PC-3 (cell line): ENCODE results near the gene SLC38A3.

Source experiments
- EZH2 ChIP-seq: fragments of 300-600 bp; sonication (generic); IDR thresholded peaks from one replicate; pipeline ENCODE4 v1.6.1; 2017; ENCODE audit warnings: antibody characterized with exemption, mild to moderate bottlenecking, low read length; ENCODE audit not compliant: unreplicated experiment
- TF ChIP-seq, protein P1 (sequence below): fragments of 300-600 bp; sonication (generic); conservative IDR thresholded peaks from 2 replicates; pipeline ENCODE4 v1.5.1; 2017; ENCODE audit warnings: antibody characterized with exemption, low read depth, mild to moderate bottlenecking, low read length

GRCh38 chr3:50236484-50237132, 31.5 kb downstream of the SLC38A3 start:
- TF ChIP-seq, protein P1, sequence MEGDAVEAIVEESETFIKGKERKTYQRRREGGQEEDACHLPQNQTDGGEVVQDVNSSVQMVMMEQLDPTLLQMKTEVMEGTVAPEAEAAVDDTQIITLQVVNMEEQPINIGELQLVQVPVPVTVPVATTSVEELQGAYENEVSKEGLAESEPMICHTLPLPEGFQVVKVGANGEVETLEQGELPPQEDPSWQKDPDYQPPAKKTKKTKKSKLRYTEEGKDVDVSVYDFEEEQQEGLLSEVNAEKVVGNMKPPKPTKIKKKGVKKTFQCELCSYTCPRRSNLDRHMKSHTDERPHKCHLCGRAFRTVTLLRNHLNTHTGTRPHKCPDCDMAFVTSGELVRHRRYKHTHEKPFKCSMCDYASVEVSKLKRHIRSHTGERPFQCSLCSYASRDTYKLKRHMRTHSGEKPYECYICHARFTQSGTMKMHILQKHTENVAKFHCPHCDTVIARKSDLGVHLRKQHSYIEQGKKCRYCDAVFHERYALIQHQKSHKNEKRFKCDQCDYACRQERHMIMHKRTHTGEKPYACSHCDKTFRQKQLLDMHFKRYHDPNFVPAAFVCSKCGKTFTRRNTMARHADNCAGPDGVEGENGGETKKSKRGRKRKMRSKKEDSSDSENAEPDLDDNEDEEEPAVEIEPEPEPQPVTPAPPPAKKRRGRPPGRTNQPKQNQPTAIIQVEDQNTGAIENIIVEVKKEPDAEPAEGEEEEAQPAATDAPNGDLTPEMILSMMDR, result no peak
- TF ChIP-seq EZH2, result no peak
